Osteoblast (primary cell): Measurements from ENCODE around the gene SQSTM1. TPM values are rescaled to one million over a fixed set of nuclear protein-coding genes. Genes with fewer than 3 reads are reported as not detected.
A peak's percentile ranks its signal among the peaks of the same experiment; 100 is the strongest.

ENCODE experiments used
- DNase-seq: peaks from one replicate; pipeline ENCODE4 v3.0.0; 2011; ENCODE audit warnings: low spot score, mixed read lengths; ENCODE audit not compliant: insufficient read length; ENCODE audit errors: missing footprints
- H2AFZ ChIP-seq: 2 replicates; pipeline ENCODE4 v1.6.0; 2011; ENCODE audit warnings: mild to moderate bottlenecking, low read length
- H3K27ac ChIP-seq: 2 replicates; pipeline ENCODE4 v1.5.1; 2011; ENCODE audit warnings: mild to moderate bottlenecking, low read depth, low read length, moderate library complexity
- H3K27me3 ChIP-seq: 2 replicates; pipeline ENCODE4 v1.6.0; 2012; ENCODE audit warnings: mild to moderate bottlenecking, control low read depth, inconsistent platforms, low read length, moderate library complexity; ENCODE audit not compliant: insufficient read depth
- H3K36me3 ChIP-seq: 2 replicates; pipeline ENCODE4 v1.5.1; 2011; ENCODE audit warnings: mild to moderate bottlenecking, low read length, control low read depth, moderate library complexity; ENCODE audit not compliant: insufficient read depth
- H3K4me1 ChIP-seq: 2 replicates; pipeline ENCODE4 v1.5.1; 2011; ENCODE audit warnings: mild to moderate bottlenecking, low read length, control low read depth, moderate library complexity; ENCODE audit not compliant: insufficient read depth
- H3K4me2 ChIP-seq: 2 replicates; pipeline ENCODE4 v1.6.0; 2011; ENCODE audit warnings: mild to moderate bottlenecking, low read length; ENCODE audit not compliant: insufficient read depth
- H3K4me3 ChIP-seq: fragments of 200-600 bp; sonication (generic); 3 replicates; pipeline ENCODE4 v1.5.1; 2012; ENCODE audit warnings: mild to moderate bottlenecking, low read length, inconsistent platforms; ENCODE audit not compliant: insufficient read depth
- H3K79me2 ChIP-seq: 2 replicates; pipeline ENCODE4 v1.6.0; 2012; ENCODE audit warnings: mild to moderate bottlenecking, low read length, control low read depth, inconsistent platforms; ENCODE audit not compliant: insufficient read depth
- H3K9me3 ChIP-seq: 2 replicates; pipeline ENCODE4 v1.5.1; 2011; ENCODE audit warnings: low read depth, low read length, control low read depth
- H4K20me1 ChIP-seq: 2 replicates; pipeline ENCODE4 v1.6.0; 2012; ENCODE audit warnings: mild to moderate bottlenecking, low read length, control low read depth; ENCODE audit not compliant: insufficient read depth
- total RNA-seq: library from RNA; depleted of rRNA; stranded (reverse); fragments of >200 nt; gene quantifications from 2 replicates; pipeline ENCODE4 v1.2.3, GENCODE V29; 2012
- TF ChIP-seq, protein P1 (sequence below): IDR thresholded peaks from 2 replicates; pipeline ENCODE4 v1.5.1; 2011; ENCODE audit warnings: mild to moderate bottlenecking, low read depth, low read length, moderate library complexity; ENCODE audit errors: extremely low read depth

The SQSTM1 gene
- total RNA-seq, 1 donor: 992 TPM

DNA sequence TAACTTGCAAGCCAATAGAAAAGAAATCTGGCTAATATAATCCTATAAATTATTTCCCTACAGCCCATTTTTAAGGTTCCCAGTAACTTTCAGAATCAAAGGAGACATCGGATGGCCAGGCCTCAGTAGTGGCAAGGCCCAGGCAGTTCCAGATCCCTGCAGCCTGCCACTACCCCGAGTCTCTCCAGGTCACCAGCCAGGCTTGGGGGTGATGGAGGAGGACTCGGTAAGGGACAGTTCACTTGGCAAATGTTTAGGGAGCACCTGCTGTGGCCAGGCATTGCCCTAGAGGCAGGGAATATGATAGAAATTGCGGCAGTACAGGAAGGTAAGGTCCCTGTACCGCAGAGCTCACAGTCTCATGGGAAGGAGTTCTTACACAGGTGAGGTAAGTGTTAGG, 42.1 kb upstream of the SQSTM1 start:
- TF ChIP-seq, protein P1, sequence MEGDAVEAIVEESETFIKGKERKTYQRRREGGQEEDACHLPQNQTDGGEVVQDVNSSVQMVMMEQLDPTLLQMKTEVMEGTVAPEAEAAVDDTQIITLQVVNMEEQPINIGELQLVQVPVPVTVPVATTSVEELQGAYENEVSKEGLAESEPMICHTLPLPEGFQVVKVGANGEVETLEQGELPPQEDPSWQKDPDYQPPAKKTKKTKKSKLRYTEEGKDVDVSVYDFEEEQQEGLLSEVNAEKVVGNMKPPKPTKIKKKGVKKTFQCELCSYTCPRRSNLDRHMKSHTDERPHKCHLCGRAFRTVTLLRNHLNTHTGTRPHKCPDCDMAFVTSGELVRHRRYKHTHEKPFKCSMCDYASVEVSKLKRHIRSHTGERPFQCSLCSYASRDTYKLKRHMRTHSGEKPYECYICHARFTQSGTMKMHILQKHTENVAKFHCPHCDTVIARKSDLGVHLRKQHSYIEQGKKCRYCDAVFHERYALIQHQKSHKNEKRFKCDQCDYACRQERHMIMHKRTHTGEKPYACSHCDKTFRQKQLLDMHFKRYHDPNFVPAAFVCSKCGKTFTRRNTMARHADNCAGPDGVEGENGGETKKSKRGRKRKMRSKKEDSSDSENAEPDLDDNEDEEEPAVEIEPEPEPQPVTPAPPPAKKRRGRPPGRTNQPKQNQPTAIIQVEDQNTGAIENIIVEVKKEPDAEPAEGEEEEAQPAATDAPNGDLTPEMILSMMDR: no peak
- no peak for DNase-seq
- H3K4me1 ChIP-seq: no peaks in the 10 kb centered on the region
- H3K9me3 ChIP-seq: no peaks in the 10 kb centered on the region
- H3K27me3 ChIP-seq: no peaks in the 10 kb centered on the region
- no peak overlapping the region for H2AFZ ChIP-seq
- H4K20me1 ChIP-seq: peaks cover 6% of the 10 kb centered on the region
- no peaks in the 10 kb centered on the region for H3K79me2 ChIP-seq
- no peak overlapping the region for H3K4me3 ChIP-seq
- peaks cover 42% of the 10 kb centered on the region for H3K36me3 ChIP-seq
- H3K27ac ChIP-seq: no peak overlapping the region
- no peak overlapping the region for H3K4me2 ChIP-seq

DNA sequence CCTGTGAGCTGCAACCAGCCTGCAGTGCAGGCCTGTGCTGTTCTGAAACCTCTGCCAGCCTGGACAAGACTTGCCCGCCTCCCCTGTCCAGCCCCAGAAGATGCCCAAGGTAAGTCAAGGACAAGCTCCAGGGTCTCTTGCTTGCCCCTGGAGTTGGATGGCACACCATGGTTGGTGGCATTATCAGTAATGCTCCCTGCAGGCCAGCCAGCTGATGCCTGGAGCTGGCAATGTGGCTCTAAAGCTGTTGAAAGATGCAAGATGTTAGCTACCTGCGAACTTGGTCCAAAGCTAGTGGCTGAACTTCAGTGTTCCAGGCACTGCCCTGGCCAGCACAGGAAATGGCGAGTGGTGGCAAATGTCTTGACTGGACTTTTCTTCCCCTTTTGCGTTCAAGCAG, 40.9 kb upstream of the SQSTM1 start:
- Histone ChIP-seq H2AFZ (no peak overlapping the region), H3K9me3 (no peaks in the 10 kb centered on the region), H3K27ac (no peak overlapping the region), H3K27me3 (no peaks in the 10 kb centered on the region), H3K4me2 (no peak overlapping the region), H4K20me1 (peaks cover 6% of the 10 kb centered on the region), H3K36me3 (peaks cover 32% of the 10 kb centered on the region), H3K79me2 (no peaks in the 10 kb centered on the region), H3K4me3 (no peak overlapping the region), H3K4me1 (no peaks in the 10 kb centered on the region)
- TF ChIP-seq, protein P1: no peak
- DNase-seq: peak; percentile 68

DNA sequence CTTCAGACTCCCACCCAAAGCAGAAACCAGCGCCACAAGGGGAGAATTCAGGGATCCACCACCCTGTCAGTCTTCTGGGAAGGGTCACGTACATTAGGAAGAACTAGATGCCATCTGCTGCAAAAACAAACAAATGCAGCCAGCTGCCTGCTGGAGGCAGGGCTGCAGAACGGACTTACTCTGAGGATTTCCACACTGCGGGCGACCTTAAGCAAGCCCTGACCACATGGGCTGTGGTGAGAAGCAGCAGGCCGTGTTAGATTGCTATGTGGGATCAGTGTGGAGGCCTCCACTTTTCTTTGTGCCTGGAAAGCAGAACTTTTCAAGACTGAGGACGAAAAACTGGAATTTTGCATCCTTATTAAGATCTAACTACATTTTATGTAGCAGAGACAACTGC, 40.3 kb upstream of the SQSTM1 start:
- no peak overlapping the region for H3K4me2 ChIP-seq
- no peaks in the 10 kb centered on the region for H3K79me2 ChIP-seq
- no peak overlapping the region for H3K27ac ChIP-seq
- no peaks in the 10 kb centered on the region for H3K9me3 ChIP-seq
- H3K4me3 ChIP-seq: no peak overlapping the region
- peak; percentile 64 for DNase-seq
- TF ChIP-seq, protein P1: no peak
- peaks cover 28% of the 10 kb centered on the region for H3K36me3 ChIP-seq
- H3K27me3 ChIP-seq: no peaks in the 10 kb centered on the region
- no peaks in the 10 kb centered on the region for H3K4me1 ChIP-seq
- no peak overlapping the region for H2AFZ ChIP-seq
- peaks cover 6% of the 10 kb centered on the region for H4K20me1 ChIP-seq

DNA sequence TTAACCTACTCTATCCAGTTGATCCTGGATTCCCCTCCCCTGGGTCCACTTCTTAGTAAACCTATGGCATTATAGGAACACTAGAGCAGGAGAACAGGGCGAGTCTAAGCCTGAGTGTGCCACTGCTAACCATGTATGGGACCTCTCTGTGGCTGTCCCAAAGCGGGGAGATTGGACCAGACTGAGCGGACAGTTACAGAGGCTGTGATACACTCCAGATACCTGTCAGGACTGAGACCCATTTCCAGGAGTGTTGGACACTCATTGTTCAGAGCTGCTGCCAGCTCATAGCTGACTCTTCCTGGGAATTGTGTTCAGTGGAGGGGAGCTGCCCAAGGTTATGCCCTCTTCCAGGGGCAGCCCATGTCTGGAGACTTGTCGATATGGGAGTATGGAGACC, 38.9 kb upstream of the SQSTM1 start:
- TF ChIP-seq, protein P1: no peak
- Histone ChIP-seq H3K4me3 (no peak overlapping the region), H2AFZ (no peak overlapping the region), H3K9me3 (no peaks in the 10 kb centered on the region), H3K27ac (no peak overlapping the region), H3K27me3 (no peaks in the 10 kb centered on the region), H3K36me3 (peaks cover 19% of the 10 kb centered on the region), H3K4me2 (no peak overlapping the region), H3K79me2 (no peaks in the 10 kb centered on the region), H3K4me1 (no peaks in the 10 kb centered on the region), H4K20me1 (peaks cover 6% of the 10 kb centered on the region)
- DNase-seq: no peak
